ENCODE measurements around the gene GPR160.

- no peak for TF ChIP-seq CTCF (conservative IDR thresholded peaks at IDR 0.05; ENCODE audit: low read depth, low read length)
- TF ChIP-seq EZH2 (IDR thresholded peaks at IDR 0.05; ENCODE audit: low read length, unreplicated experiment) = no peak
- TF ChIP-seq EZH2phosphoT487 (IDR thresholded peaks at IDR 0.05; ENCODE audit: borderline replicate concordance, low read length) = no peak
Measured at GRCh38 chr3:170085396-170085795, 47.6 kb downstream of the GPR160 start.

All from PC-3 (cell line).